Keratinocyte (primary cell): Measurements from ENCODE around the gene ADAM22. TPM values are rescaled to one million over a fixed set of nuclear protein-coding genes. Genes with fewer than 3 reads are reported as not detected.

Experiments
- DNase-seq: peaks from one replicate; pipeline ENCODE4 v3.0.0-alpha.2; 2011; ENCODE audit warnings: low read depth, missing footprints, low spot score
- FAIRE-seq: peaks from 2 replicates; lab custom pipeline; 2011; peaks lifted over from hg19 to GRCh38; lab: Jason Lieb, UNC
- H2AFZ ChIP-seq: 2 replicates; pipeline ENCODE4 v1.6.0; 2012; ENCODE audit warnings: low read length, control low read depth, inconsistent platforms; ENCODE audit not compliant: control insufficient read depth
- H3K27ac ChIP-seq: 2 replicates; pipeline ENCODE4 v1.5.1; 2011; ENCODE audit warnings: low read length; ENCODE audit not compliant: control insufficient read depth, insufficient read depth
- H3K27me3 ChIP-seq: 3 replicates; pipeline ENCODE4 v1.6.0; 2011; ENCODE audit warnings: low read length; ENCODE audit not compliant: control insufficient read depth, insufficient read depth; ENCODE audit errors: extremely low read depth
- H3K36me3 ChIP-seq, 2 experiments: 2 replicates in 1 of 2; 3 replicates in 1 of 2; pipeline ENCODE4 v1.5.1; 2011; ENCODE audit warnings: low read length in 2 of 2, mild to moderate bottlenecking in 1 of 2; ENCODE audit not compliant: control insufficient read depth in 2 of 2, insufficient read depth in 2 of 2; ENCODE audit errors: extremely low read depth in 1 of 2
- H3K4me1 ChIP-seq: 3 replicates; pipeline ENCODE4 v1.5.1; 2011; ENCODE audit warnings: low read length; ENCODE audit not compliant: control insufficient read depth, insufficient read depth; ENCODE audit errors: extremely low read depth
- H3K4me2 ChIP-seq: 3 replicates; pipeline ENCODE4 v1.6.0; 2011; ENCODE audit warnings: low read depth, low read length; ENCODE audit not compliant: control insufficient read depth, insufficient read depth; ENCODE audit errors: extremely low read depth
- H3K4me3 ChIP-seq, 3 experiments: fragments of 200-600 bp in 1 of 3; sonication (generic) in 1 of 3; 2 replicates in 2 of 3; 3 replicates in 1 of 3; pipeline ENCODE4 v1.5.1; 2011 to 2016; ENCODE audit warnings: low read length in 3 of 3, mild to moderate bottlenecking in 3 of 3, control low read depth in 2 of 3, inconsistent platforms in 1 of 3, low read depth in 1 of 3, mixed read lengths in 1 of 3, mixed run types in 1 of 3, moderate library complexity in 1 of 3; ENCODE audit not compliant: control insufficient read depth in 2 of 3, insufficient read depth in 2 of 3; ENCODE audit errors: extremely low read depth in 1 of 3
- H3K79me2 ChIP-seq: 2 replicates; pipeline ENCODE4 v1.6.0; 2012; ENCODE audit warnings: low read length; ENCODE audit not compliant: control insufficient read depth, insufficient read depth
- H3K9ac ChIP-seq: 3 replicates; pipeline ENCODE4 v1.6.0; 2011; ENCODE audit warnings: low read length; ENCODE audit not compliant: control insufficient read depth, insufficient read depth; ENCODE audit errors: extremely low read depth
- H3K9me1 ChIP-seq: 3 replicates; pipeline ENCODE4 v1.6.0; 2011; ENCODE audit warnings: low read length; ENCODE audit not compliant: control insufficient read depth, insufficient read depth; ENCODE audit errors: extremely low read depth
- H3K9me3 ChIP-seq: 2 replicates; pipeline ENCODE4 v1.5.1; 2012; ENCODE audit warnings: low read depth, low read length; ENCODE audit not compliant: control insufficient read depth
- H4K20me1 ChIP-seq: 3 replicates; pipeline ENCODE4 v1.6.0; 2011; ENCODE audit warnings: low read length; ENCODE audit not compliant: control insufficient read depth, insufficient read depth; ENCODE audit errors: extremely low read depth
- EZH2 ChIP-seq: IDR thresholded peaks from one replicate; pipeline ENCODE4 v1.6.1; 2012; ENCODE audit warnings: inconsistent platforms, mild to moderate bottlenecking, low read length, moderate library complexity
- dilution Hi-C: fragments of 300-500 bp; cut with MboI; formaldehyde crosslinking; loops from one replicate; pipeline ENCODE4 v1.7.0; 2020; ENCODE audit warnings: low sequenced_read_pairs; ENCODE audit not compliant: extremely low pct_ligation_motif_present
- polyA plus RNA-seq, 5 experiments: library from polyadenylated mRNA; depleted of rRNA in 3 of 5; stranded (reverse) in 3 of 5; stranded (forward) in 1 of 5; unstranded in 1 of 5; fragments of >200 nt; gene quantifications; 1 replicate in 1 of 5; 2 replicates in 3 of 5; 3 replicates in 1 of 5; pipeline versions ENCODE4 v1.2.1 to v1.2.3, GENCODE V29; 2011 to 2012; ENCODE audit warnings: missing spikeins in 2 of 5, low read depth in 1 of 5, low replicate concordance in 1 of 5
- TF ChIP-seq, protein P1 (sequence below), 3 experiments: IDR thresholded peaks in 1 of 3; conservative IDR thresholded peaks in 1 of 3; optimal IDR thresholded peaks in 1 of 3; 2 replicates in 2 of 3; 3 replicates in 1 of 3; pipeline versions ENCODE3 to v1.5.1; 2011; ENCODE audit warnings: low read length in 3 of 3, mild to moderate bottlenecking in 3 of 3, moderate library complexity in 2 of 3, control low read depth in 1 of 3, inconsistent platforms in 1 of 3; ENCODE audit not compliant: insufficient read depth in 2 of 3; ENCODE audit errors: extremely low read depth in 1 of 3

Gene ADAM22
- polyA plus RNA-seq, 1 donor (not counting 4 experiments of a cell fraction or from before 2014, with no cell fraction given): 0.07 TPM

DNA sequence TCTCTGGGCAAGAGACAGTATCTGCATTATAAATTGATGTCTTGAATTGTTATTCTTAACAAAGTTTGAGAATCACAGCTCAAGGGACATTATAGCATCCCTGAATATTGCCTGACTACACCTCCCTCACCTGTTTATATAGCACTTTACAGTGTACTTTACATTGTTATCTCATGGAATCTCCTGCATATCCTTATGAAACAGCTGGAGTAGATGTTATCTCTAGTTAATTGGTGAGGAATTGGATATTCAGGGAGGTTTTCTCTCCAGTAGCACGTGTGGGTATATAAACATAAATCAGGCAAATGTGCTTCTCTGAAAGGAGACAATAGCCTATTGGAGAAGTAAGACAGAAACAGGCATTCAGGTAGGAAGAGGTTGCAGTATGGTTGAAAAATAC lies 168.6 kb downstream of the ADAM22 start:
- no peak overlapping the region for H3K9ac ChIP-seq
- no peaks in the 10 kb centered on the region for H3K9me3 ChIP-seq
- DNase-seq (no peak), FAIRE-seq (no peak)
- no peak overlapping the region for H3K4me2 ChIP-seq
- TF ChIP-seq, protein P1, sequence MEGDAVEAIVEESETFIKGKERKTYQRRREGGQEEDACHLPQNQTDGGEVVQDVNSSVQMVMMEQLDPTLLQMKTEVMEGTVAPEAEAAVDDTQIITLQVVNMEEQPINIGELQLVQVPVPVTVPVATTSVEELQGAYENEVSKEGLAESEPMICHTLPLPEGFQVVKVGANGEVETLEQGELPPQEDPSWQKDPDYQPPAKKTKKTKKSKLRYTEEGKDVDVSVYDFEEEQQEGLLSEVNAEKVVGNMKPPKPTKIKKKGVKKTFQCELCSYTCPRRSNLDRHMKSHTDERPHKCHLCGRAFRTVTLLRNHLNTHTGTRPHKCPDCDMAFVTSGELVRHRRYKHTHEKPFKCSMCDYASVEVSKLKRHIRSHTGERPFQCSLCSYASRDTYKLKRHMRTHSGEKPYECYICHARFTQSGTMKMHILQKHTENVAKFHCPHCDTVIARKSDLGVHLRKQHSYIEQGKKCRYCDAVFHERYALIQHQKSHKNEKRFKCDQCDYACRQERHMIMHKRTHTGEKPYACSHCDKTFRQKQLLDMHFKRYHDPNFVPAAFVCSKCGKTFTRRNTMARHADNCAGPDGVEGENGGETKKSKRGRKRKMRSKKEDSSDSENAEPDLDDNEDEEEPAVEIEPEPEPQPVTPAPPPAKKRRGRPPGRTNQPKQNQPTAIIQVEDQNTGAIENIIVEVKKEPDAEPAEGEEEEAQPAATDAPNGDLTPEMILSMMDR (optimal IDR thresholded peaks at IDR 0.05 in 1 of 3, IDR thresholded peaks at IDR 0.05 in 1 of 3, conservative IDR thresholded peaks at IDR 0.05 in 1 of 3; ENCODE audit: extremely low read depth in 1 of 3, insufficient read depth in 2 of 3, low read length in 3 of 3): no peak
- TF ChIP-seq EZH2: no peak
- dilution Hi-C loops: no loop called here
- H3K4me3 ChIP-seq: no peak overlapping the region
- no peaks in the 10 kb centered on the region for H3K9me1 ChIP-seq
- no peak overlapping the region for H3K27ac ChIP-seq
- no peaks in the 10 kb centered on the region for H3K27me3 ChIP-seq
- no peaks in the 10 kb centered on the region for H3K36me3 ChIP-seq
- H2AFZ ChIP-seq: no peak overlapping the region
- no peaks in the 10 kb centered on the region for H3K79me2 ChIP-seq
- no peaks in the 10 kb centered on the region for H3K4me1 ChIP-seq
- no peaks in the 10 kb centered on the region for H4K20me1 ChIP-seq

DNA sequence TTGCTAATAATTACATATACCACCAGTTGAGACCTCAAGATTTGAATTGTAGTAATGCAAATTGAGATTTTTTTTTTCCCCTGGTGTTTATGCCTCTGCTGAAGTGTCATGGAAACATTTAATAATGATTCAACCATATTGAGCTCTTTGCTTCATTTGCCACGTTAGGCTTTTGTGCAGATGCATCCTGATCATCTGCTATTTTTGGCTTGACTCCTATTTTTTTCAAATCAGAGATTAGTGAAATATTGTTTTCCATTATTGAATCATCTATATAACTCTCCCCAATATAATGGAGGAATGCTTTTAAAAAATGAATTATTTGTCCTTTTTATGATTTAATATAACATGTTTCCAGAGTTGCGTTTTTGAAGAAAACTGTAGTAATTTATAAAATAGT lies 170.7 kb downstream of the ADAM22 start:
- dilution Hi-C loops: no loop called here
- H3K4me3 ChIP-seq: no peak overlapping the region
- no peak overlapping the region for H3K27ac ChIP-seq
- no peaks in the 10 kb centered on the region for H3K9me3 ChIP-seq
- no peak for TF ChIP-seq EZH2
- TF ChIP-seq, protein P1 (optimal IDR thresholded peaks at IDR 0.05 in 1 of 3, IDR thresholded peaks at IDR 0.05 in 1 of 3, conservative IDR thresholded peaks at IDR 0.05 in 1 of 3; ENCODE audit: extremely low read depth in 1 of 3, insufficient read depth in 2 of 3, low read length in 3 of 3): no peak
- DNase-seq (no peak), FAIRE-seq (no peak)
- no peaks in the 10 kb centered on the region for H3K27me3 ChIP-seq
- no peaks in the 10 kb centered on the region for H3K79me2 ChIP-seq
- no peaks in the 10 kb centered on the region for H3K36me3 ChIP-seq
- H3K4me1 ChIP-seq: no peaks in the 10 kb centered on the region
- no peak overlapping the region for H3K4me2 ChIP-seq
- H4K20me1 ChIP-seq: no peaks in the 10 kb centered on the region
- H3K9me1 ChIP-seq: no peaks in the 10 kb centered on the region
- no peak overlapping the region for H2AFZ ChIP-seq
- H3K9ac ChIP-seq: no peak overlapping the region
